NCI-H1105 (cell line): ENCODE results near the gene RNASE11.
"Not testable (repeated sequence)": the region's sequence is repeated elsewhere in the genome, so short reads cannot be mapped to it uniquely, and the experiment has no call there.

Source experiments
- DNase-seq: peaks from one replicate; lab custom pipeline; 2025; lab: John Stamatoyannopoulos, UW

RNASE11 gene

GRCh38 chr14:20587489-20588154 lies at the start of gene RNASE11:
Gene RNASE11 (minus strand): TSS chr14:20588001.
- no peak for DNase-seq

- peak; percentile 16 for DNase-seq
Measured at GRCh38 chr14:20632831-20633691, 45.3 kb upstream of the RNASE11 start.

GRCh38 chr14:20632448-20632830 lies 44.6 kb upstream of the RNASE11 start:
- DNase-seq, result no peak

DNA sequence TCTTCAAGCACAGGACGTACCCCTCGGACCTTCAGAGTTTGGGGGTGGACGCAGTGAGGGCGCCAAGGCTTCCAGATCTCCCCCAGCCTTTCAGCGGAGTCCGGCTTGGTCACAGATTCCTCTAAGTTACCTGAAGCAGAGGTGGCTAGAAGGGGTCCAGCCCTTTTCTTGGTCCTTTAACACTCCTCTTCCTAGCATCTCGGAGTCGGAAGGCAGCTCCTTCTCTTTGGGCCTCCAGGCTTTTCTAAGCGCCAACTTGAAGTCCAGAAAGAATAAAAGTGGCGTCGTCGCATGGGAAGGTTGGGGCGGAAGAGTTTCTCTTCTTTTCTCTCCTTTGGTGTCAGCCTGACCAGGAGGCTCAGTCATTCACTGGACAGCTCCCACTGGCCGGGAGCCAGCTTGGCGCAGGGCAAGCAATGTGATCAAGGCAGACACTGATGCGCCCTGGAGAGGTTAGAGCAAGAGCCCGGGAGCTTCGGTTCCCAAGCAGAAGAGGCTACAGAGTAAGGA lies 44.1 kb upstream of the RNASE11 start:
- DNase-seq, result no peak

- peak; percentile 49 for DNase-seq
Measured at GRCh38 chr14:20631023-20631879, 43.5 kb upstream of the RNASE11 start.

- peak; percentile 69 for DNase-seq
Measured at GRCh38 chr14:20630340-20631022, 42.7 kb upstream of the RNASE11 start.

GRCh38 chr14:20628063-20628854 lies 40.5 kb upstream of the RNASE11 start:
- DNase-seq, result no peak

DNA sequence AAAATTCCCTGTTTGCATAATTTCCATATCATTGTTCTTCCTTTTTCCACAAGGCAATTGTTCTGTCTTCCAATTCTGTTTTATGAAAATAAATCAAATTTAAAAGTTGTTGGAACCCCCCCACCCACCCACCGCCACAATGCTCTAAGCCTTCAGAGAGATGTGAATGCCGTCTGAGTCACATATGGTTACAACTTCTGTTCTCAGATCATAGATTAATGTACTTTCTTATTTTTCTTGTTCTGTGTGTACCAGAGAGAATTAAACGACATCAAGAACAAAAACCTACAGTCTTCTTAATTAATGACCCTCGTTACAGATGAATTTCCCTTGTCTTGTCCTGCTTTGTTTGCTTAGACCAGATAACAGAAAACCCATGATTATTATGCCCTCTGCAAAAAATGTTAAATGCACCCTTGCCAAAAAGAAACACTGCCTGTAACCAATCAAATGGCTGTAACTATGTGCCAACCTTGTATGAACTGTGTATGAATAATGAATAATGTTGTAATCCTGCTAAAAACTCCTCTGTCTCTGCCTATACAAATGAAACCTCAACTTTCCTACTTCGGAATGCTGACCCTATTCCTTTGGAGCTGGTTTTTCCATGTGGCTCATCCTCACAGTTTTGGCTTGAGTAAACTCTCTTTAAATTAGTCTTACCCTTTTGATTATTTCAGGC lies 39.7 kb upstream of the RNASE11 start:
- DNase-seq, result no peak

GRCh38 chr14:20626274-20626673 lies 38.5 kb upstream of the RNASE11 start:
- DNase-seq, result no peak

DNA sequence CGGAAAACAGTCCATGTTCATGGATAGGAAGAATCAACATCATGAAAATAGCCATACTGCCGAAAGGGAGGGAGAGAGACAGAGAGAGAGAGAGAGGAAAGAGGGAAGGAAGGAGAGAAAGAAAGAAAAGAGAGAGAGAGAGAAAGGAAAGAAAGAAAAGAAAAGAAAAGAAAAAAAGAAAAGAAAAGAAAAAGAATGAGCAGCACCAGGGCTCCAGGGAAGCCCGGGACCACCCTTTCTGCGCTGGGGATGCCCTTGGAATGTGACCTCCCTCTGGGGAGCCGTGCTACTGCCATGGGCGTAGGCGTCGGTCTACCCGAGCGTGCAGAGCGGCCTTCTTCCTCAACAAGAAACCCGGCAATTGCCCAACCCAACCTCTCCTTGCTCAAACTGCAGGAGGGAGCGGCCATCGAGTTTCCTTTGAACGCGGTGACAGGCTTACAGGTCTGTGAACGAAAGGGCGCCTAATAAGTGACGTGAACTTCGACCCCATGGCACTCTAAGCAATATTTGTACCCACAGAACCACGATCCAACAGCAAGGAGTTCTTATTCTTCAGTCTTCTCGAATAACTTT lies 36.8 kb upstream of the RNASE11 start:
- no peak for DNase-seq

DNA sequence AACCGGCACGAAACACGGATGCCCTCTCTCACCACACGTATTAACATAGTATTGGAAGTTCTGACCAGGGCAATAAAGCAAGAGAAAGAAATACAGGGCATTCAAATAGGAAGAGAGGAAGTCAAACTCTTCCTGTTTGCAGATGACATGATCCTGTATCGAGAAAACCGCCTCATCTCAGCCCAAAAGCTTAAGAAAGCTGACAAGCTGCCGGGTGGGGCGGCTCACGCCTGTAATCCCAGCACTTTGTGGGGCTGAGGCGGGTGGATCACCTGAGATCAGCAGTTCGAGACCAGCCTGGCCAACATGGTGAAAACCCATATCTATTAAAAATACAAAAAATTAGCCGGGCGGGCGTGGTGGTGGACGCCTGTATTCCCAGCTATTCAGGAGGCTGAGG lies 36.0 kb upstream of the RNASE11 start:
- no peak for DNase-seq

DNA sequence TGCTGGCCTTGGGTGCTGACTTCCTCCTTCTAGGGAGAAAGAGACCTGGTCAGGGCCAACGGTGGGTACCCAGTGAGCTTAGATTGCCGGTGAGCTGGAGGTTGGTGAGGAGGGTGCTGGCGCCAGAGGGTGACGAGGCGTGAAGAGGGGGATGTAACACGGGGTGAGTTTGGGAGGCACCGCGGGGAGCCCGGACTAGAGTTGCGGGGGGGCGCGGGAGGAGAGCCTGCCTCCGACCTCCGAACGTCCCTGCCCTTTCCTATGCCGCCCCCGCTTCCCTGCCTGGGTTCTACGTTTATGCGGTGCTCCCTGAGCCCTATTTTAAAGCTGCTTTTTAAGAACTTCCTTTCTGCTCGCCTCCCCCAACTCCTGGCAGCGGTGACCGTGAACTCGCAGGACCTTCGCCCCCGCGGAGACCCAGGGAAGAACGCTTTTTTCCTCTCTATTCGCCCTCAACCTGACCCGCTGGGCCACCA lies 35.1 kb upstream of the RNASE11 start:
- no peak for DNase-seq

GRCh38 chr14:20620798-20621478 lies 33.1 kb upstream of the RNASE11 start:
- no peak for DNase-seq

DNA sequence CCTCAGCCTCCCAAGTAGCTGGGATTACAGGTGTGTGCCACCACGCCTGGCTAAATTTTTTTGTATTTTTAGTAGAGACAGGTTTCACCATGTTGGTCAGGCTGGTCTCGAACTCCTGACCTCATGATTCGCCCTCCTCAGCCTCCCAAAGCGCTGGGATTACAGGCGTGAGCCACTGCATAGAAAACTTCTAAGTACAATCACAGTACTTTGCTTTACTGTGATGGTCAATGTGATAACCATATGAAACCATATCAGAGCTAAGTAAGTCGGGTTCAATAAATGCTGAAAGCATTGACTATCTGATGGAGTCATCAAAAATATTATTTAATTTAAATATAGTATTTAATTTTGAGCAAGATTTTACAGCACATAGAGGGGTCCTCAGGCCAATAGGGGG lies 31.9 kb upstream of the RNASE11 start:
- DNase-seq, result not testable (repeated sequence)

DNA sequence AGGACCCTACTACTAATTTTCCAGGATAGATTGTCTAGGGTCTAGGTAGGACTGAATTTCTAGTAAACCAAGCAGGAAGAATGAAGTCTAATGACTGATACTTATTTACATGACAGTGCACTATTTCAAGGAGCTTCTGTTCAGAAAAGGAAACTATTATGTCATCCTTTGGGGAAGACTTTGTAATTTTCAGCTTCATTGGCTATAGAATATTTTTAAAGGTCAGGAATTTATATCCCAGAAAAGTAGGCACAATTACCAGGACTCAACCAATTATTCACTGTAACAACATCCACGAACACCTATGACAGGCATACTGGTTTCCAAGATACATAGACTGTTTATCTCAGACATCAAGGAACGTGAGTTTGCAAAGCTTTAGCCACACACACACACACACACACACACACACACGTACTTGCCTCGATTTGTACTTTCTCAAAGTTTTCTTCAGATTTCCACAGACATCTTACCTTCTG lies 30.5 kb upstream of the RNASE11 start:
- no peak for DNase-seq

DNA sequence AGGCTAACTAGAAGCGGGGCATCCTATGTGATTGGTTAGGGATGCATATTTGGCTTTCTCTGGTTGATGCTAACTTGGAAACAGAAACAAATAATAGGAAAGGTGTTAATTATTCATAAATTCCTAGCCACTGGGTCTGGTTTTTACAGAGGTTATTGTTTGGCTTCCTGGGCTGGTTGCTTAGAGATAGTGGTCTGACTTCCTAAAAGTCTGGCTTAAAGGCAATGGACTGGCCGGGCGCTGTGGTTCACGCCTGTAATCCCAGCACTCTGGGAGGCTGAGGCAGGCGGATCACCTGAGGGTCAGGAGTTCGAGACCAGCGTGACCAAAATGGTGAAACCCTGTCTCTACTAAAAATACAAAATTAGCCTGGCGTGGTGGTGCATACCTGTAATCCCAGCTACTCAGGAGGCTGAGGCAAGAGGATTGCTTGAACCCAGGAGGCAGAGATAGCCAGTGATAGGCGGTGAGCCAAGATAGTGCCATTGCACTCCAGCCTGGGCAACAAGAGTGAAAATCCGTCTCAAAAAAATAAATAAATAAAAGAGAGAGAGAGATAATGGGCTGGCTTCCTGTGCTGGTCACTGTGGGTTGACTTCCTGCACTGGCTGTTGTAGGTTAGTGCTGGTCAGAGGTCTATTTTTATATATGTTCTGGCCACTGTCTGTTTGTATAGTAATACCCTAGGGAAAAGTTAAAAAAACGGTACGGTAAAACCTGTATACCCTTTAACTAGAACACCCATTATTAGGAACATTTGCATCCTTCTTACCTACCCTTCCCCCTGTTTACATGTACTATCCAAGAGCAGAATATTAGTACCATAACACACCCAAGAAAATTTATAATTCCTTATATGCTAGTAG lies 29.6 kb upstream of the RNASE11 start:
- no peak for DNase-seq

DNA sequence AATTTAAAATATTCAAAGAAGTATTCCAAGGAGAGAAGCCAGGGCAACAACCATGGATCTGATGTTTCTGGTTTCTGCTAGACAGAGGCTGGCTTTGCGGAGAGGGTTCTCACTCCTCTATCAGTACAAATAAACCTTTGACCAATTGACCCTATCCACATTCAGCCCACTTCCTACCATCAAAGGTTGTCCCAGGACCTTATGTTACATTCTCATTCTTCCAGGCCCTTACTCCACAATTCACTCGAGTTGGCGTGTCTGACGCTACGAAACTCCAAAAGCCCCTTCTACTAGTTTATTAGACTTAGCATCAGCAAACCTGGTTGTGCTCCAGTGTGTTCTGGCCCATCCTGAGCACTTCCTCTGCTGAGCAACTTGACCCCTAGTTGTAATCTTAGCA lies 28.2 kb upstream of the RNASE11 start:
- no peak for DNase-seq
